HG03159 (cell line): Measurements from ENCODE around the gene PSMB8.
A peak's percentile ranks its signal among the peaks of the same experiment; 100 is the strongest.
"Not testable (repeated sequence)": the region's sequence is repeated elsewhere in the genome, so short reads cannot be mapped to it uniquely, and the experiment has no call there.

Source experiments
- ATAC-seq: cut with Tn5 transposase; IDR thresholded peaks from one replicate; pipeline ENCODE4 v1.9.1; 2021; ENCODE audit warnings: mild to moderate bottlenecking, moderate library complexity; ENCODE audit not compliant: unreplicated experiment

PSMB8 gene

DNA sequence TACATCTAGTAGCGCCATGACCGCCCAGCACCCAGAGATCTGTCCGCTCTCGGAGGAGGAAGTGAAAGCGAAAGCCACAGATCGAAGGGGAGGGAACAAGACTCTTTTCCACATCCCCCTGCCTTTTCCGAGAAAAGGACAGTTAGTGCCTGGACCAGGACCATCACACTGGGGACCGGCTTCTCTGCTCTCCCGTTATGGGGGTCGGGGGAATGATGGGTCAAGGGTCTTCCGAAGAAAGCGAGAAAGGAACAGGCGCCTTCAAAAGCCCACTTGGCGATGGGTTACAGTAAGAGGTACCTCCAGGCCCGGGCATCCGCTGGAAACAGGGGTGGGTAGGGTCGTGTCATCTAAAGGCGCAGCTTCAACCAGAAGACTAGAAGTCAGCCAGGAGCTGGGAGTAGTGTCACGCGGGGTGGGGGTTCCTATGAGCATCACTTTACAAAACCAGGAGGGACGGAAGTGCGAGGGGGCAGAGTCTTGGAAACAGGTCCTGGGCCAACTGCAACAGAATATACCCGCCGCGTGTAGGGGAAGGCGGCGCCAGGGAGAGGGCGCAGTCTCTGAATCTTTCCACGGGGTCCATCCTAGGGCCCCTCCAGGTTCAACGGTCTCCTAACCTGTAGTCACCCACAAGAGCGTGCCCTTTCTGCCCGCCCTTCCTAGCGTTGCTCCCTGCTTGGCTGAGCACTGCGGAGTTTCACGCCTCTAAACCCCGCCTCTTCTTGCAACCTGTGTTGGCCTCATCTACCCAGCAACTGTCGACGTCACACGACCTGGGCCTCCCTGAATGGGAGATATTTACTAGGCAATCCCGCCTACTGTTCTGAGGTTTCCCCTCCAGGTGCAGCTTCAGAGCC lies at the start of gene PSMB8:
Gene PSMB8 (minus strand): TSS at position 69 of the 860 bp plus-strand sequence. CDS start 51 bp downstream, at position 18.
- ATAC-seq, result peak; percentile 64

DNA sequence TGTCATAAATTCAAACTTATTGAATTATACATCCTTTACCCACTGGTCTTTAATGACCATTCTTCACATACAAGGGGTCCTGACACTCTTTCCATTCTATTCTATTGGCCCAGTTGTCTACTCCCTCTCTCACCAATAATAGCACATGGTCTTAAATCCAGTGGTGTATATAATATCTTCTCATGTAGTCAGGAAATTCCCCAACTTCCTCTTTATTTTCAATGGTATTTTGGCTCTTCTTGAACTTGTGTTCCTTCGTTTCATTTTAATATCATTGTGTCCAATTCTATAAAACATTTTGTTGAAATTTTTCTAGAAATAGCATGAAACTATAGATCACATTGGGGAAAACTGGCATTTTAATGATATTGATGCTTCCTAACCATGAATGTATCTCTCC lies 47.0 kb upstream of the PSMB8 start:
- no peak for ATAC-seq

DNA sequence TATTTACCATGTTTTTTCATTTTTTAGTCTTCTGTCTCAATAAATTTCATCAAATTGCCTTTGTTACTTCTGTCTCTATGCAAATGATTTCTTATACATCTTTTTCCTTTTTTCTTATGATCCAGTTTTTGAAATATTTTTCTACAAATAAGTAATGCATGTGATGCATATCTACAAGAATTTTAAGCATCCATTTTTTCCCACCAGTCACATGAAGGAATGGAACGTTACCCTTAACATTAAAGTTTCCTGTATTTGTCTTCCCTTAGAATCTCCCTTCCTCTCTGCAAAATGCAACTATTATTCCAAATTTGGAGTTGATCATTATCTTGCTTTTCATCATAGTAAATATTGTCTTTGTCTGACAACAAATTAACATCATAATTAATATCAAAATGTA lies 45.7 kb upstream of the PSMB8 start:
- ATAC-seq, result no peak

DNA sequence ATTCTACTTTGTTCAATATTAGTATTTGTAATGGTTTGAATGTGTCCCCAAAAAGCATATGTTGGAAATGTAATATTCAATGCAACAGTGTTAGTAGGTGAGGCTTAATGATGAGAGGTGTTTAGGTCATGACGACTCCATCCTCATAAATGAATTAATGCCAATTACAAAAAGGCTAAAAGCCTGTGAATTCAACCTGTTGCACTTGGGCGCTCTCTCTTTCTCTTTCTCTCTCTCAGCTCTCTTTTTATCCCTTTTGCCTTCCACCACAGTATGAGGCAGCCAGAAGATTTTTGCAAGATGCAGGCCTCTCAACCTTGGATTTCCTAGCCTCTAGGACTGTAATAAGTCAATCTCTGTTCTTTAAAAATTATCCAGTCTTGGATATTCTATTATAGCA lies 44.7 kb upstream of the PSMB8 start:
- ATAC-seq, result no peak

DNA sequence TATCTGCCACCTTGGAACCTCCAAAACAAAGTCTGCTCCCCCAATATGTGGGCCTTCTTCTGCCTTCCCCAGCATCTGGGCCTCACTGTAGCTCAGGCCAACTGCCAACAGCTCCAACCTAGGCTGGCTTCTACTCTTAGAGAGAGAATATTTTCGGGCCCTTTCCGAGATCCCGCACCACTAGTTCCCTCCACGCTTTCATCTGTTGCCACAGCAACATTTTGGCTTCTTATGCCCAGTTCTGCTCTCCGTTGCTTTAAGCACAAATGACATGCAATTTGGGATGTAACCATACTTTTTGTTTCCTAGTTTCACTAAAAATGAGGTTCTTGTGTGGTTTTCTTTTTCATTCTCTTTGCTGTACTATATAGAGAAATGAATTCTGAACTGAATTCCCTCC lies 43.8 kb upstream of the PSMB8 start:
- ATAC-seq, result no peak

DNA sequence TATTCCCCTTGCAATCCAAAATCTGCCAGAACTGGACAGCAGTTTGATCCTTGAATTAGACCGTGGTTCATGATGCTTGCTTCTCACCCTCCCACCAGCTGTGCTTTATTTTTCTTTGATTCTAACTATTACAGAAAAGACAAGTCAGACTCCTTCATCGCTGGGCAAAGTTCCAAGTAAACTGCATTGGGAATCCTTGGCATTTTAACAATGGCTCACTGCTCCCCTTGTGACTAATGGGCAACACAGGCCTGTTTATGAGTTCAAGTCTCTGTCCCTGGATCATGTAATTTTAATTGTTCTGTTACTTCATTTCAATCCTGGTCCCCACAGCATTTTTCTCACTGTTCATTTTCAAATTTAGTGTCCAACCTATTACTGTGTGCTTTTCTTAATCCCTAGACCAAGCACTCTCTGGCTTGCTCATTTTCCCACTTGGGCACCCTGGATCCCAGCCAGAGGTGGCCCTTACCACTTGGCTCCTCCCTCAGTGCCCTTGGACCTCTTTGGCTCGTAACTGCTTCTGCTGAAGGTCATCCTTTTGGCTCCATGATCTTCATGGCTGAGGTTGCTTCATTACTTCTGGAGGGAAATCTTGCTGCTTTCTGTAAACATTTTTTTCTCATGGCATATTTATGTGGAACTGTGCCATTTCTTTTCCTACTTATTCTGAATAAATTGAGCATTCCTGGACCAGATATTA lies 43.0 kb upstream of the PSMB8 start:
- ATAC-seq, result no peak

DNA sequence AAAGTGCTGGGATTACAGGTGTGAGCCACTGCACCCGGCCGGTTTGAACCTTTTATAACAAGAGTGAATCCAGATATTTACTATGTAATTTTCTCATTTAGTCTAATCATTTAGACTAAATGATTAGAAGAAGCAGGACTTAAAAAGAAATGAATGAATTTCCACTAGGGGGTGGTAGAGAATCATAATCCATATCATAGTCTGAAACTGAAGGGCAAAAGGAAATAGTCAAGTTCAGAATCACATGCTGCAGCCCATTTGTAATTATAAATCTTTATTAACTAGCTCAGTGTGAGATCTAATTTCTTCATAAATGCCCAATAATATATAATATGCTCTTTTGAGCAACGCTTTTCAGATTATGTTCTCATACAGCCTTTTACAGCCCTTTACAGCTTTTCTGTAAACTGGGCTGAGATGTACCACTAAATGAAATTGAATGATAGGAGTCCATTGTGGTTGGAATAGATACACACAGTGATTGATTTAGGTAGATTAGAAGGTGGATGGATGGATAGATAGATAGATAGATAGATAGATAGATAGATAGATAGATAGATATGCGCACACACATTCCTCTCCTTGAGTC lies 41.9 kb upstream of the PSMB8 start:
- ATAC-seq, result no peak

DNA sequence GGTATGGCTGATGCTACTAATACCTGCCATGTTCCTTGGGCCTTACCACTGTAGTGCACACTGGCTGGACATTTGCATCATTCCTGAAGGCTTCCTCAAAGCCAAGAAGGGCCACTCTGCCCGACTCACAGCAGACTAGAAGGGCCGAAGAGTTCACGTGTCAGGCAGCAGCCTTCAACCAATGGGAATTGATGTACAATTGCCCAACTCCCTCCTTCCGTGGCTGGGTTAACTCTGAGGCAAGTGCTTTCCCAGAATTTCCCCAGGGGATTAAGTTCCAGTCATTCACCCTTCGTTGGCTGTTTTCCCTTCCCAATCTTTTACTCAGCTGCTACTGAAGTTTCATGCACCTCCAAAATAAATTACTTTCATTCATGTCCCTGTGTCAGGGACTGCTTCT lies 39.9 kb upstream of the PSMB8 start:
- ATAC-seq, result no peak

DNA sequence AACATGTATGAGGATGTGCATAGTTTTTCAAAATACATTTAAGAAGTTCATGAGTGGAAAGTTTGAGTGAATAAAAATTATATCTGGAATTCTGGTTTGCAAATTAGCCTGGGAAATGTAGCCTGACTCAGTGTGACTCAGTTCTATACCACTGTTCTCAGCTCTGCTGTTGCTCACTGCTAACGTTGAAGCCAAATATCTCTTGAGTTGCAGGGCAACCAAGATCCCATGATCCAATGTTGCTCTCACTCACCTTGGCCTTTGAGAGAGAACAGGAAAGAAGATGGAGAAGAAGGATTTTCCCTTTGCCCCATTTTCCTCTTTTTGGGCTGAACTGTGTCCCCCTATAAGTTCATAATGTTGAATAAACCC lies 39.0 kb upstream of the PSMB8 start:
- no peak for ATAC-seq

DNA sequence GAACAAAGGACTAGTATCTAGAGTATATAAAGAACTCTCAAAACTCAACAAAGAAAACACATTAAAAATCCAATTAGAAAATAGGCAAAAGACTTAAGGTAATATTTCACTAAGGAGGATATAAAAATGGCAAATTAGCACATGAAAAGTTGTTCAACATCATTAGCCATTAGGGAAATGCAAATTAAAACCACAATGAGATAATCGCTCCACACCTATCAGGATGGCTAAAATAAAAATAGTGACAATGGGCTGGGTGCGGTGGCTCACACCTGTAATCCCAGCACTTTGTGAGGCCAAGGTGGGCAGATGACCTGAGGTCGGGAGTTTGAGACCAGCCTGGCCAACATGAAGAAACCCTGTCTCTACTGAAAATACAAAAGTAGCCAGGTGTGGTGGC lies 37.1 kb upstream of the PSMB8 start:
- ATAC-seq, result not testable (repeated sequence)

DNA sequence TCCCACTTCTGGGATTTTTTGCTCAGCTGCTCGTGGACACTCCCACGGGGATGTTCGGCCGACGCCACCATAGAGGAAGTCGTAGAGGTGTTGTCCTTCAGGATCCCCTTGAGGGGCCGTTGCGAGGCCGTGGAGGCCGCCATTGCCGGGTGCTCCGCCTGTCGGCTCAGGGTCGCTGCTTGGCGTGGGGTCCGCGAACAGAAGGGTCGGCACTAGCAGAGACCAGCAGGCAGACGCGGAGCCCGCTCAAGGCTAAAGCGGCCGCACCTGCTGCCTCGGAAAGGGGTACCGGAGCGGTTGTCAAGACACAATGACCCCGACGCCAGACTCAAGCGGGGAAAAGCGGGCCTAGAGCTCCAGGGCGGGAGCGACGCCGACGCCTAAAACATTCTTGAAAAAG lies 35.8 kb upstream of the PSMB8 start:
- no peak for ATAC-seq

DNA sequence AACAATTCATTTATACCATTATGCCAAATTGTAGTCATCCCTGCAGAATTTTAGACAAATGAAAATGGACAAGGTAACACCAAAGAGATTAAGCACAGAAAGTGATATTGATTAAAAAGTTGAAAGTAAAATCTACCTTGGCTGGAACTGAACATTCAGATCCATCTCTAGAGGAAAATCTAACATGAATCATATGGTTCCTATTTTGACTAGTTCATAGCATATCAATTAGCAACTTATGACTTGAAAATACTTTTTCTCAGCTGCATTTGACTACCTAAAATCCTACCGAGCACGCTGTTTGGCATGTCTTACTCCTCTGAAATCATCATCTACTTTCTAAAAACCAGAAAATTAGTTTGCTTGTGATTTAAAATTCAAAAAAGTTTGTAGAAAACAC lies 32.8 kb upstream of the PSMB8 start:
- no peak for ATAC-seq

DNA sequence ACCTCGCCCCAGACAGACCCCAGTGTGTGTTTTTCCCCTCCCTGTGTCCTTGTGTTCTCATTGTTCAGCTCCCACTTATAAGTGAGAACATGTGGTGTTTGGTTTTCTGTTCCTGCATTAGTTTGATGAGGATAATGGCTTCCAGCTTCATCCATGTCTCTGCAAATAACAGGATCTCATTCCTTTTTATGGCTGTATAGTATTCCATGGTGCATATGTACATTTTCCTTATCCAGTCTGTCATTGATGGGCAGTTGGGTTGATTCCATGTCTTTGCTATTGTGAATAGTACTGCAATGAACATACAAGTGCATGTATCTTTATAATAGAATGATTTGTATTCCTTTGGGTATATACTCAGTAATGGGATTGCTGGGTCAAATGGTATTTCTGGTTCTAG lies 30.1 kb upstream of the PSMB8 start:
- ATAC-seq, result not testable (repeated sequence)

DNA sequence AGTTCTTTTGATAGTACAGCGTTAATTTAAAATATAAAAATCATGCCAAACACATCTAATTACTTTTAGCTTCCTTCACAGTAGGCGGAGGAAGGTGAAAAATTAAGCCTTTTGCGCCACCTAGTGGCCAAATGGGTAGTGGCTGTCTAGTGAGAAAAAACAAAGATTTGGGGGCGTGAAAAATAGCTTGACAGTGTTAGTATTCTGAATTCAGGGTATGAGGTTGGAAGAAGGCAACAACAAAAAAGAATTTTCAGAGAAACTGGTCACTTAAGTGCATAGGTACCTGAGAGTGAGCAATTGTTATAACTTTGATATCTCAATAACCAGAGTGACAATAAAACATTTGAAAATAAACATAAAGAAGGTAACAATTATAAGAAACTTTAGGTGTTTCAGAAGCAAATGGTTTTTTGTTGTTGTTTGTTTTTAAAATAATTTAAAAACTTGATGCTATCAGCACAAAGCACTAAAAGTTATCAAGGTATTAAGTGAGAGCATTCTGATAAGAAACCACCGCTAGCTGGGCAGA lies 24.5 kb upstream of the PSMB8 start:
- ATAC-seq, result no peak

DNA sequence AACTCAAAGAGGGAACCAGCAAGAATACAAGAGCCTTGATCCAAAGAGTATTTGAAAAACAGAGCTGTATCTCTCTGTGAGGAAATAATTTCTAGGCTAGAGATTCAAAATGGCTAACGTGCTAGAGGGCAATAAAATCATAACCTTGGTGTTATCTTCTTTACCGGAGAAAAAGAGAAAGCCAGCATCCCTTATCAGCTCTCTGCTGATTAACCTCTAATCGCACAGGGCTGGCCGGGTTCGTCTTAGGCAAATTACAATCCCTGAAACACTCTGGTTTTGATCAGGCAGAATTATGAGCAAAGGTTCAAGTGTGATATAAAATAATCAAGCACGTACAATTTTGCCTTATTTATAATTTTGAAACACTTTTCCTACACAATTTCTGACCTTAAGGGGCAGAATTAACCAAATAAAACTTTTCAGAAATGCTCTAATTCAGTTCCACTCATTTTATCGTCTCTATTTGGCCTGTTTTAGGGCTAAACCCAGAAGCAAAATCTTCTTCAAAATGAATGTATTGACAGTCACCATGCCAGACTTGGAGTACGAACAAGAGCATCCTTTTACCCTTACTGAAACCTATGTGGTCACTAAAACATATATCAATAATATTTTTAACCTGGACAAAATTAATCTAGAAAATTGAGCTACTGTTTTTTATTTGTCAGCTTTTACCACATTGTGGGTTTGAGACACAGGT lies 23.9 kb upstream of the PSMB8 start:
- ATAC-seq, result no peak

DNA sequence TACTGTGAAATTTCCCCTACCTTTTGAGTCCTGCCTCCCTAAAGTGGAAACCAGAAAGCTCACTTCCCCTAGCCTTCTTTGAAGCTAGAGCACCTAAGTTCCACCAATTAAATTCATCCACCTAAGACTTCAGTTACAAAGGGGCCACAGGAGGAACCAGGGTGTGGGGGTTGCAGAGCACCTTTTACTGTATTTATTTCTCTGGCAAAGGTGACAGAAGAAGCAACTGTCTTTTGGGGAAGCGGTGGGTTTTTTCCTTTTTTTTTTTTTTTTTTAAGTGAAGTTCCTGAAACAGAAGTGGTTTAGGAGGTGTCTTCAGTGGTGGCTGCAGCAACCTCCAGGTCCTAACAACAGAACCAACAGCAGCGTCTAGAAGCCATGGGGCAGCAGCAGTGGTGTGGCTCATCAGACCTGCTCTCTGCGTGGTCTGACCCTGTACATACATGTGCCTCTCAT lies 23.2 kb upstream of the PSMB8 start:
- no peak for ATAC-seq

DNA sequence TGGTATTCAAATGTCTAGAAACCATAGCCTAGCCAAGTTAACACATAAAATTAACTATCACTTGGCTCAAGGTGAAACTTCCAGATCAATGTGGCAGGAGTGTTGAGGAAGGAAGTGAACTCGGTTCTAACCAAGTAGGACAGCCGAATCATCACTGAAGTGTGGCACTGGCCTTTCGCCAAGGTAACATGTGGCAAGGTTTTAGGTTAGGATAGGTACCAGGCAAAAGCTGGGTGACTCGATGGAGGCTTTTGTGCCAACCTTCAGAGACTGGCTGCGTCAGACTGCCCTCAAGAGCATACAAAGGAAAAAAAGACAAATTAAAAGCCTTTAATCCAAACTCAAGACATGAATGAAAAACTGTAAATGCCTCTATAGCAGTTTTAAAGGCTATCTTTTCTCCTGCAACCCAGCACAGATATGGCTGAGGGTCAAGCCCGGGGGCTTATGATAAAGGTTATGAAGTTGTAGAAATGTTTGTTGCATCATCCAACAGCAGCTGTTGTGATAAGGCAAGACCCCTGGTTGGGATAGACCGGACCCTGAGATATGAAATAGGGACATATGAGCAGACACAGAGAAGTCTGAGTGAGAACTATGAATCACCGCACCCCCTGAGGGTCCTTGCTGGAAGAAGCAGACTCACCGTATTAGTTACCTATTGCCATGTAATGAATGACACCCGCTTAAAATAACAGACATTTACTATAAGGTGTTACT lies 22.0 kb upstream of the PSMB8 start:
- ATAC-seq, result no peak

DNA sequence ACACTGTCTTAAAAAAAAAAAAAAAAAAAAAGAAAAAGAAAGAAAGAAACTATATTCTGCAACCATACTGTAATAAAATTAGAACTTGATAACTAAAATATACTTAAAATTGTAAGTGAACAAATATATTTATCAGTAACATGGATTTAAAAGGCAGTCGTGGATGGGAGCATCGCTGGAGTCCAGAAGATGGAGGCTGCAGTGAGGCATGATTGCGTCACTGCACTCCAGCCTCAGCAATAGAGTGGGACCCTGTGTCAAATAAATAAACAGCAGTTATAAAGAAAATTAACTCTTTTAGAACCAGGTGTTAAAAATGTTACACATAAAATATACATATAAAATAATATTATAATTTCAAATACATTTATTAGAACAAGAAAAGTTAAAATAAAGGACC lies 18.9 kb upstream of the PSMB8 start:
- no peak for ATAC-seq

DNA sequence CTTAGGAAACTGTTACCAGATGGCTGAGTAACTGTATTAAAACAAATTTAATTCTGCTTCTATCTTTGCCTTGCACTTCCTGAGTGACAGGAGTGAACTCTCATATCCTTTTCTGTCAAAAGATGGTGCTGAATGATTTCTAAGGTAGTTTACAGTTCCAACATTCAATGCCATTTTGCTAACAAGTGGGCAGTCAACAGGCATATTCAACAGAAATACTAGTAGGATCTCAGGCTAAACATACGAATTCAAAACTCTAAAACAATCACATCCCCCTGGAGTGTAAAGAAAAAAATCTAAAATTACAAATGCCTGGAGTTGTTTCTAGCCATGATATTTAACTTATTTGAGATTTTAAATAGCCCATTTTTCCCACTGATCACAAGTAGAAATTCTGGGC lies 16.8 kb upstream of the PSMB8 start:
- no peak for ATAC-seq

DNA sequence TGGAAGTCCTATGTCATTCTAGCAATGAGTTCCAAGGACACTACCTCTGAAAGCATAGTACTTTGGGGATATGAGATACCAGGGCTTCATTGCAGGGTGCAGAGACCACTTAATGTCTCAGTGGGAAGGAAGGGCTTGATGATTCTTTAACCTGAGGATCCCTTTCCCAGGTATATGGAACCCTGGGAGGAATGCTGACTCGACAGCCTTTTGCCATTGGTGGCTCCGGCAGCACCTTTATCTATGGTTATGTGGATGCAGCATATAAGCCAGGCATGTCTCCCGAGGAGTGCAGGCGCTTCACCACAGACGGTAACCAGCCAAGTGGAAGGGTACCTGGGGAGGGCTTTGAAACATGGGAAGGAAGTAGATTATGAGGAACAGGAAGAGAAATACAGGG lies 14.3 kb upstream of the PSMB8 start:
- ATAC-seq, result no peak
